ENCODE results near the gene CSNK2A3. TPM values are rescaled to one million over a fixed set of nuclear protein-coding genes. Genes with fewer than 3 reads are reported as not detected.

Gene CSNK2A3
- total RNA-seq, 1 donor from 2014 or later: 2.1 TPM

DNA sequence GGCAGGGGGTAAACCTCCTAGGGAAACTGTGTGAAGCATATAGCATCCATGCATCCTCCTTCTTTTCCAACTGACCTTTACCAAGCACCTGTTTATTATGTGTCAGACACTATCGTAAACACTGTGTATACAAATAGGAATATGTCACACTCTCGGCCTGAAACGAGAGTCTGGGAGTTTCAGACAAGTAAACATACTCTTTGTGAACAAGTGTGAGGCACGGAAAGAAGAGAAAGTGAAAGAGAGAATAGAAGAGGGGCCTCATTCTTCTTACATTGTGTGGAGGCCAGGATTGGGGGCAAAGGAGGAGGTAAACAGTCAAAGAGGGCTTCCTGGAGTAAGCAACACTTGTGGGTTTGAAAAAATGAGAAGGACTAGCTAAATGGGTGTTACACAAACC, 16.4 kb downstream of the CSNK2A3 start:
- DNase-seq (ENCODE audit: low spot score): no peak

DNA sequence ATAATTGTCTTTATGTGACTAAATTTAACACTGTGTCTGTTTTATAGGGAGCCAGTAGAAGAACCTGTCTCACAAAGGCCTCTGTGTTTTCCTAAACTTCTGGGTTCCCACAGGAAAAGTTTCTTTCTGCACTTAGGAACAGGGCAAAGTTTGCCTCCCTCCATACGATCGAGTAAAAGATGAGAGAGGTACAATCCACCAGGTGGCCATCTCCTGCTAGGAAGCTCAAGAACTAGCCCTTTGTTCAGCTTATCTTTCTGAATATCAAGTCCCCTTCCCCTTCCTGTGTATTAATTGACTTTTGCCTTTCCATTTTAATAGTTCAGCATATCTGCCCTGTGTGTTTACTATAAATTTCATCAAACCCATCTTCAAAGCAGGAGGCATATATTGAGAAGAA, 18.0 kb downstream of the CSNK2A3 start:
- DNase-seq (ENCODE audit: low spot score): no peak

DNA sequence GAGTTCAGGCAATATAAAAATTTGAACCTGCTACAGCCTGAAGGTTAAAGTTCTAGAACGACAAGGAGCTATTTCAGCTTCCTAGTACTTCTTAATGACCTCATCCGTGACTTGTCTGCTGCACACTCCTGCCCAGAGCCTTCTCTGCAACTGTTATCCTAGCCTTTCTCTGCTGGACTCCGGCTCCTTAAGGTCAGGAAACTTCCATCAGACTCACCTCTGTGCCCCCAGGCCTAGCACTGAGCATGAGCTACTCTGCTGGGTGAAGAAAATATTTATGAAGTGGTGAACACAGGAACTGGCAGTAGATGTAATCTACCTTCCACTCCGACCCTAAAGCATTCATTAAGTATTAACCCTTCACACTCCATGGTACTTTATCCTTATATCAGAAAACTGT, 18.4 kb downstream of the CSNK2A3 start:
- DNase-seq (ENCODE audit: low spot score): no peak

DNA sequence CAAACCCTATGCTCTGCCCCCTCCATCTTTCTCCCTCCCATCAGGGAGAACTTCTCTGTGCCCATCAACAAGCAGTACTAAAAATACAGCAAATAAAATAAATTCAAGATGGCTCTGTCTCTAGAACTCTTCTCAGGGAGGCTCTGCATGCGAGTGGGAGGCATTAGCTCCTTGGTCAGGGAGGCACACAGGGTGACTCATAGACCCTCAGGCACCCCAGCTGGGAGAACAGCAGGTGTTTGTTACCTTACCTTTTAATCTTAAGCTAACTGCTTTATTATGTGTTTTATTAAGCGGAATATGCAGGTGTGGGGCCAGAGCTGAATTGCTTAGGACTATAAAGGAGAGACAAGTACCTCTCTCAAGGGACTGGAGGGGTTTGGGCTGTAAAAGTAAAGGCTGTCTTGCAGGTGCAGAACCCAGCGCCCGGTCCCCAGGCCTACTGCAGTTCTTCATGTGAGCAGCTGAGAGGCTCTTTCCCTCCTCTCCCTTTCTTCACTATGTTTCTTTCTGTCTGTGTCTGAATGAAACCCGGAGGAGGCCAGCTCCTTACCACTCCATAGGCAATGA, 20.8 kb downstream of the CSNK2A3 start:
- no peak for DNase-seq (ENCODE audit: low spot score)

DNA sequence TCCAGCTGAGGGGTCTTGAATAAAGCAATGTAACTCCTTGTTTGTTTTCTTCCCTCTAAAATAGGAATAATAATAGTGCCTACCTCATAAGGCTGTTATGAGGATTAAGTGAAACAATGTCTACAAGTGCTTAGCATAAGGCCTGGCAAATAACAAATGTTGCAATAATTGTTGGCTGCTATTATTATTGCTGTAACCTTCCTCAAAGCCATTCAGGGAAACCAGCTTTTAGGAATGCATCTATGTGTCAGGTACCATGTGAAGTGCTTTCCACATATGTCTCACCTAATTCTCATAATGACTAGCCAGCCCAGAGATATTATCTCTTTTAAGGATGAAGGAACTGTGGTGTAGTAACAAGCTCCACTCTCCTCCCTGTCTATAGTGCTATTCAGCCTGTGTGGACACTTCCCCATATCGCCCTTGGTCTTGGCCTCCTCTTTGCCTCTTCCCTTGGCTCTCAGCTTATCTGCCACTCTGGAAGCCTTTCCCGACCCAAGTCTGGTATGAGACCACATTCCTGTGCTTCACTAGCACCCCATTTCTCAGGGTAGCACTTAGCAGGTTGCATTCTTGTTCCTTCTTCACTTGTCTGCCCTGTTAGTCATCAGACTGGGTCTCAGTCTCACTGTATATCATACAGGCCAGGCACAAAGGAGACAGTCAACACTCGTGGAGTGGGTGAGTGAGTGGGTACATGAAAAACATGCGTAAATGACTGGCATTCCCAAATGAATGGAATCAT, 23.8 kb downstream of the CSNK2A3 start:
- no peak for DNase-seq (ENCODE audit: low spot score)

DNA sequence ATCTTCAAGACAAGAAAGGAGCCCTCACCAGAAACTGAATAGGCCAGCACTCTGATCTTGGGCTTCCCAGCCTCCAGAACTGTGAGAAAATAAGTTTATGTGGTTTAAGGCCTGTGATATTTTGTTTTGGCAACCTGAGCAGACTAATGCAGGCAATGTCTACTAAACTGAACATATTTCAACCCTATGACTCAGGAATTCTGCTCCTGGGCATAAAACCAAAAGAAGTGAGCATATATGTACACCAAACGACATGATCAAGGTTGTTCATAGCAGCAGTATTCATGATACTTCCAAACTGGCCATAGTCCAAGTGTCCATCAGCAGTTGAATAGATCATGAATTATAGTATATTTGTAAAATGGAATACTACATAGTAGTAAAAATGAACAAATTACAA, 29.0 kb downstream of the CSNK2A3 start:
- DNase-seq (ENCODE audit: low spot score): no peak

DNA sequence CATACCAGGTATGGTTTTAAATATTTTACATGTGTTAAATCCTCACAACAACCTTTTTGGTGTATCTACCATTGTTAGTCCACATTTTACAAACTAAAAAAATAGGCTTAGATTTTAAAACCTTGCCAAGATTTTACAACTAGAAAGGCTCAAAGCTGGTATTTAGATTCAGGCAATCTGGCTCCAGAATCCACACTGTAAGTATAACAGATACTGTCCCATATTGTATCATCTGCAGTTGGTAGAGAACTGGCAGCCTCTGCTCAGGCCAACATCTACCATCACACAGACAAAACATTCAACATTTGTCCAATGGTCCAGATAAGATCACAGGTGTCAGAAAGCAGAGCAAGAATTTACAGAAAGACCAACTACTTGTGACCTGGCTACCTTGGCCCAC, 30.9 kb downstream of the CSNK2A3 start:
- no peak for DNase-seq (ENCODE audit: low spot score)

DNA sequence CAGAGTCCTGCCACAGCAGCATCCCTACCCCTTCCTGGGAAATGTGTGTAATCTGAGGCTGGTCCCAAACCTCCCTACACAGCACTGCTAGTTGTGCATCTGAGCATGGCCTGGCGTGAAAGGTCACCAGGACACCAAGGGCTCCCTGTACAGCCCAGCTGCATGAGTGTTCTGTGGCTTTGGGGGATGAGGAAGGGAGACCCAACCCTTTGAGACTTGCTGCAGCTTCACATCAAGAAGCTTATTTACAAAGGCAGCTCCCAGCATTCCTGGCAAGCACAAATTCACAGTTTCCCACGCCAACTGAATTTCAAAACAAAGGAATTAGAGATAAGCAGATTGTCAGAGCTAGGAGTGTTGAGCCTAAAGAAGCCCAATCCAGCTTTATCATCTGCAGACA, 32.2 kb downstream of the CSNK2A3 start:
- DNase-seq (ENCODE audit: low spot score): no peak

DNA sequence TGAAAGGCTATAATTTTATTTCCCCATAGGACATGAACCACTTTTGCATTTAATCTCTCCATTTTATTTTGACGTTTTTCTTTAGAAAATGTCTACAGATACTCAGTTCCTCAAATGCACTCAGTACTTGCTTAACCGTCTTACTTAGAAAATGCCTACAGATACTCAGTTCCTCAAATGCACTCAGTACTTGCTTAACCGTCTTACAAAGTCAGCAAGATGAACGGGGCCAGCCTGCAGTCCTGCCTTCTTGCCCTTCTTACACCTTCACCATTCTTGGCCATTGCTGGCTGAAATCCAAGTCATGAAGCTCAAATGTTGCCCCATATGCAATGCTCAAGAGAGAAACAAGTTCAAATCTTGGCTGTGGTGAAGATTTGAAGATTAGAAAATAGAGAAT, 34.1 kb downstream of the CSNK2A3 start:
- no peak for DNase-seq (ENCODE audit: low spot score)

DNA sequence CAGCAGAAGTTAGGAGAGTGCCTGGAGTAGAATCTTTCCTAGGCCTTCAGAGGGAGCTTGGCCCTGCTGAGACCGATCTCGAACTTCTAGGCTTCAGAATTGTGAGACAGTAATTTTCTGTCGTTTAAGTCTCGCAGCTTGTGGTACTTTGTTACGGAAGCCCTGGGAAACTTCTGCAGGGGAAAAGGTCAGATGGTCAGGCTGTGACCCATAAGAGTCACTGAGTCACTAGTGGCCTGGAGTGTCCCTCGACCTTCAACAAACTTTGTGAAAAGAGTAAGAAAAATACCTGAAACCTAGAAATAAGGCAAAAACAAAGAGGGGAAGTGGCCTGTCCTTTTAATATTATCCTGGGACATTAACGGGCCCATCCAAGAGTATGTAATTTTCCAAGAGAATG, 34.6 kb downstream of the CSNK2A3 start:
- DNase-seq (ENCODE audit: low spot score): no peak

DNA sequence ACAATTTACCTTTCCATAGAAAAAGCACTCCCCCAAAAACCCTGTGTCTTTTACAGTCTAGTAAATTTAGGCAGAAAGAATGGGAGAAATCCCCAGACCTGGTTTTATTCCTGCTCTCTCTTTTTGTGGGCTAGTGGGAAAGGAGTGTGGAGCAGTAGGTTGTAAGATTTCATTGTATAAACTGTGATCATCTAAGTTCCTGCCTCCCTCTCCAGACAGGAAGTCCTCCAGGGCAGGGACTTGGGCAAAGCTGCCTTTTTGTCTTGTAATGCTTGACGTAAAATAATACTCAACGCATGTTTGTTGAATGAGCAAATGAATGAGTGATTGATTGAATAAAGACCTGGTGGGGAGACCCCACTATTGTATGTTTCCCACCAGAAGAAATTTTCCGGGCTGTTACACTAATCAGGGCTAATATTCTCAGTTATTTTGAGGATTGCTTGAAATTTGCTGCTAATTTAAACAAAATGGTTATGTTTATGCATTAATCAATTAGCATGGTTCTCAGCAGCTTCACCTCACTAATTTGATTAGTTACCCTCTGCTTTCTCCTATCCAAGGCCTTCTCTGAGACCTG, 36.3 kb downstream of the CSNK2A3 start:
- DNase-seq (ENCODE audit: low spot score): no peak

DNA sequence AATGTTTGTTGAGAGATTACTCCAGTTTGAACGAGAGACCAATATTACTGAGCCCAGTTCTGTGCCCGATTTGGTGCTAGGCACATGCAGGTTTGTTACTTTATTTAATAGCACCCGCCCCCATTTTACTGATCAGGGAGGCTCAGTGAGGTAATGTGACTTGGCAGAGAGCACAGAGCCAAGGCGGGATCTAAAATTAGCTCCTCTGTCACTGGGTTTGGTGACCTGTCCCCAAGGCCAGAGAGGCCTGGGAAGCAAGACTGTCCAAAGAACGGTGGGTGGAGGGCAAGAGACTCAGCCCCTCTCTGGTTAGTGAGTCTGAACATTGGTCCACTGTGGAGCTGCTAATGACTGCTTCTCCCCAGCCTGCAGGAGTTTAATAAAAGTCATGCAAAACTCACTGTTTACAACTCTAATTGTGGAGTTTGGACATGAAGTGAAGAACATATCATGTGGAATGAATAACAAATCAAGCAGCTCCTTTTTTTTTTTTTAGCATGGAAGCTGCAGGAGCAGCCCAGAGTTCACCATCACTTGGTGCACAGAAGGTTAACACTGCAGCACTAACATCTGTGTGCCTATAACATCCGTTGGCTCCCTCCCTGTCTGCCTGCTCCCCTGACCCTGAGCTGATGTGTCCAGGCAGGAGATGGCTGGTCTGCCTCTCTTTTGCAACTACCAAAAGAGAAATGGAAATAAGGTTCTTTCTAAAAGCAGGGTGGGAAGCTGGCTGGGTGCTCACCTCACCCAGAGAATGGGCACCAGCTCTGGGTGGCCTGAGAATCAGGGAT, 39.0 kb downstream of the CSNK2A3 start:
- no peak for DNase-seq (ENCODE audit: low spot score)

DNA sequence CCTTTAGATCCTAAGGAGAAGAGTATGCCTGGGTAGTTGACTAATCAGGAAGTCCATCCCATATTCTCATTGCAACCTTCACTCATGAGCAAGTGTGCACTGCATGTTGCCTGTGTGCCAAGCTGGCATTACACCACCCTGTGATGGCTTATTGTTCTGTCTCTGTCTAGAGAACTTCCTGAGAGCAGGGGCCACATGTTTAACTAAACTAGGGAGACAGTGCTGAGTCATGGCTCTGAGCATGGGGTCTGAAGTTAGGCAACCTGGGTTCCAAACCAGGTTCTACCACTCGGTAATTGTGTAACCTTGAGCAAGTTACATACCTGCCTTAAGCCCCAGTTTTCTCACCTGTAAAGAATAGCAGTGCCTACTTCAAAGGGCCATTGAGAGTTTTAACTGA, 39.6 kb downstream of the CSNK2A3 start:
- no peak for DNase-seq (ENCODE audit: low spot score)

DNA sequence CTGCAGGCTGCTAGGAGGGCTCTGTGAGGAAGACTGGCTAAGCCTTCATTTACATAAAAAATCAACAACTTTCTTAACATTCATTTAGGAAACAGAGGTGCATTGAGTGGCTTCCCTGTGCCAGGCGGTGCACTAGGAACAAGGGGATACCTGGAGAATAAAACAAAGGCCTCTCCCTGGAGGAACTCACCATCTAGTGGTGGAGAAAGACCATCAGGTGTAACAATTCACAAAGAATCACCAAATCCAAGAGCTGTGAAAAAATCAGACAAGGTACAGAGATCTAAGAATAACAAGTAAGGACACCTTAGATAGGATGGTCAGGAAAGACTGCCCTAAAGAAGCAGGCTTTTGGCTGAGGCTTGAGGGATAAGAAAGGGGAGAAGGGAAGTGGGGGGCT, 40.3 kb downstream of the CSNK2A3 start:
- DNase-seq (ENCODE audit: low spot score): no peak

DNA sequence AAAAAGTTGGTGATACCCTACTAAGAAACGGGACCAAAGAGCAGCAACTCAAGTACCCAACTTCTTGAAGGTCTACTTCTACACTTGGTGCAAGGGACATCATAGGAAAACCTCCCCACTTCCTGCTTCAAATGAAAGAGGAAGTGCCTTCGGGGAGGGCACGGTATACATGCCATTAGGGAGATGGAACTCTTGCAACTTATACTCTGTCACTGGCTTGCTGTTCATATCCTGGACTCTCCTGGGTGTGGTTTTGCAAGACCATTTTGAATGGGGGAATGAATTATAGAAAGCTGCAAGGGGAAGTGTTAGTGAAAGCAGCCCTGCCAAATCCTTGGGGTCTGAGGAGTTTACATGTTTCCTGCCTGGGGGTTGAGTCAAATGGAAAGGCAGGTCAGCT, 41.9 kb downstream of the CSNK2A3 start:
- no peak for DNase-seq (ENCODE audit: low spot score)

DNA sequence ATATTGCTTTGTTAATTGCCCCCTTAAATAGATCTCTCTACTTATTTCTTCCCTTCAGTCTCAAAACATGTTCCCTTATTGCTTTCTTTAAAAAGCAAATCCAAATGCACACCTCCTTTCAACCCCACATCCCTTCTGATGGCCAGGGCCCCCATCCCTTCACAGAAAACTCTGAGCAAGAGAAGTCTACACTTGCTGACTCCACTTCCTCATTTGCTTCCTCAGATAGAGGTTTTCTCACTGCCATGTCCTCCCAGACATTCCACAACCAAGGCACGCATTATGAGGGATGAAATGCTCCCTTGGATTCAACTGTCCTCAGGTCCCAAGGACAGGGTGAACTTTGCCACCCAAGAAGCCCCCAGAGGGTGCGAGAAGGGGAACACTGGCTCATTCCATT, 43.1 kb downstream of the CSNK2A3 start:
- no peak for DNase-seq (ENCODE audit: low spot score)

DNA sequence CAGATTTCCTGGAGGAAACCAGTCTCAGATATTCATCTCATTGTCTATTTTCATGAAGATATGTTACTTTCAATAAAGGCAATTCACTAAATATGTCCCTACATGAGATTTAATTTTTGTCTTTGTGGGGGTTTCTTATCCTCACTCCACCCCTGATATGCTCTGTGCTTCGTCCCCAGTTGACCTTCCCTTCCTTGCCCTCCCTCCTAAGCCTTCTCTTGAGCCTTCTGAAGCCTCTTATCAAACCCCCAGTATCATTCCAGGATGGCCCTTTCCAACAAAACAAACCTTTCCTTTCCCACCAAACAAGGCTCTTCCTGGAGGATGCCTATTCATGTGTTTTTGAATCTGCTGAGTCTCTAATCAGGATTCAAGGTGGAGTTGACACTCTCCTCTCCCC, 44.8 kb downstream of the CSNK2A3 start:
- DNase-seq (ENCODE audit: low spot score): no peak

DNA sequence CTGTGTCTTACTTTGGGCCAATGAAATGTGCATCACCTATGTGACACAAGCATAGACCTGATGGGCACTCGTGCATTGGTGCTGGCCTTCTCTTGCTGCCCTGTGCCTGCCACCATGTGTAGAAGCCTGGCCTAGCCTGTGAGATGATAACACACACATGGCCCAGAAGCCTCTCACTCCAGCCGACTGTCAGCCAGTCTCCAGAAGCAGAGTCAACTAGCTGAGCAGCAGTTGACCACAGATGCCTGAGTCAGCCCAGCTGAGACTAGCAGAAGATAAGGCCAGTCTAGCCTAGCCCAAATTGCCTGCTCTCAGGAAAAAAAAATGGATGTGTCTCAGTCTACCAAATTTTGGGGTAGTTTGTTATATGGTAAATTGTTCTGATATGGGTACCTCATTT, 46.2 kb downstream of the CSNK2A3 start:
- DNase-seq (ENCODE audit: low spot score): no peak

DNA sequence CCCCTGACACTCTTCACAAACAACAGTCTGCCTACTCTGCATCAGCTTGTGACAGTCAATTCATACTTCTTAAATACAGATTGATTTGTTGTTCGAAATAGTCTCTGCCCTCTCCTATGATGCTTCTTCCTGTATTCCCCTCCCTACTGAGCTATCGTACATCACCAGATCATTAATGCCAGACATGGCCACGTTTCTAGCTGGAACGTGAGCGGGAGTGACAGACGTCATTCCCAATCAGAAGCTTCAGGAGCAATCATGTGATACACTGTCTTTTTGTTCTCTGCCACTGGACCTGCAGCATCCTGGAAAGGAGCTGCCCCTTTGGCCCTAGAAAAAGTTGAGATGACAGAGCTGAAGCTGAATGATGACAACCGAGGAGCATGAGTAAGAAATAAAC, 48.5 kb downstream of the CSNK2A3 start:
- DNase-seq (ENCODE audit: low spot score): no peak

DNA sequence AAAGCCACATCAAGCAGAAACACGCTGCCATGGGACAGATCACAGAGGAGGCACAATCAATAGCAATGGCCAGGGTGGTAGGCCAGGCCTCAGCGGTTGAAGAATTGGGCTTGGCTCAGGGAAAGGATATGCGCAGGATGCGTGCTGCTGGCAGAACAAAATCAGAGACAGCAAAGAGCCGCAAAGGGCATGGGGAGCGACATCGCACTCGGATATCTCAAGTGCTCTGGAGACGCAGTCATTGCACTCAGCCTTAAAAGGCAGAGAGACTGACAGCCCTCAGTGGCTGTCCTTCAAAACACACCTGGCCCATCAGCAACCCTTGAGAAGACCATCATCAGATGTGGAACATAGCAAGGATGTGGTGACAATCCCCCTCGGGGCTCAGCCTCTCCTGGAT, 50.5 kb downstream of the CSNK2A3 start:
- DNase-seq (ENCODE audit: low spot score): no peak
